HG03103 (cell line): ENCODE measurements around the gene HBEGF.

Experiments used
- ATAC-seq: cut with Tn5 transposase; IDR thresholded peaks from one replicate; pipeline ENCODE4 v1.9.1; 2021; ENCODE audit warnings: low read depth; ENCODE audit not compliant: unreplicated experiment

The HBEGF gene

DNA sequence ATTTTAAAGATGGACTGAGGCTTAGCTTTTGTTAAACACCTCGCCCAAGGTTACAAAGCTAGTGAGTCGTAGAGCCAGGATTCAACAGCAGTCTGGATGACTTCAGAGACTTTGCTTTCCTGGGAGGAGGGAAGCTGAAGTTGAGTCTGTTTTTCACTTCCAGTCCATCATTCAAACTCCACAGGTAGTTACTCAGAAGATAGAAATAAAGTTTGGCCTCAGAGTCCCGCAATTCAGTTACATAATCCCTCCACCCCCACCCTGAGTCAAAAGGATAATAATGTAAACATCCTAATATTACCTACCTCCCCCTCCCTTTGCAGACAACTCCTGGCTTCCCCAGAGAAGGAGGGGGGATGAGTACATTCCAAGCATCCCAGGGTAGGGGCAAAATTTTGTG, 8.1 kb downstream of the HBEGF start:
- no peak for ATAC-seq

DNA sequence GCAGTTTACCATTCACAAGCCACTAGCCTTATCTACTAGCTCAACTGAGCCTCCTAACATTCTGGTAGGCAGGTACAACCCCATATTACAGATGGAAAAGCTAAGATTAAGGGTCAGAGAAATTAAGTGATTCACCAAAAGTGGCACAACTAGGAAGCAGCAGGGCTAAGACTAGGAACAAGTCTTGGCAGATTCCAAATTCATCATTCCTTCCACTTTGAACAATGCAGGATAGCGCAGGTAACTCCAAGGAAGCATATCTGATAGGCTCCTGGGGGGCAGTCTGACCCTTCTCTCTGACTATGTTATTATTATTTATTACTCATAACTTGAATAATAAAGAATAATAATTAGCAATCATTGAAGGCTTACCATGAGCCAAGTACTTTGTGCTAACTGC, 8.5 kb downstream of the HBEGF start:
- no peak for ATAC-seq

DNA sequence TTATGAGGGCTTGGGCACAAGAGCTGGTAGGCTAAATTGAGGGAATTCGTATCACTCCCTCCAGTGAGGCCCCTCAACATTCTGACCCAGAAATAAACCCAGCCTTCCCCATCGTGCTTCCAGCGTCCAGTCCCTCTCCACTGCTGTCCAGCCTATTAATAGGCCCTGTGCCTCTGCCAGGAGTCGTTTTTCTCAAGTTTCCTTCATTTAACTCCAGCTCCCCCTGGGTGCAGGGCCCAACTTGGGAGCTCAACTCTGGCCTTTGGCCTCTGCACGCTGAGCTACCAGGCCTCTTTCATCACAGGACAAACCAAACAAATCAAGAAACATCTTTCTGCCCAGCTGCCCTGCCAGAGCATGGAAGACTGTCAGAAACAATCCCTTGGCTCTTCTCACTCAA, 10.0 kb downstream of the HBEGF start:
- ATAC-seq: no peak

DNA sequence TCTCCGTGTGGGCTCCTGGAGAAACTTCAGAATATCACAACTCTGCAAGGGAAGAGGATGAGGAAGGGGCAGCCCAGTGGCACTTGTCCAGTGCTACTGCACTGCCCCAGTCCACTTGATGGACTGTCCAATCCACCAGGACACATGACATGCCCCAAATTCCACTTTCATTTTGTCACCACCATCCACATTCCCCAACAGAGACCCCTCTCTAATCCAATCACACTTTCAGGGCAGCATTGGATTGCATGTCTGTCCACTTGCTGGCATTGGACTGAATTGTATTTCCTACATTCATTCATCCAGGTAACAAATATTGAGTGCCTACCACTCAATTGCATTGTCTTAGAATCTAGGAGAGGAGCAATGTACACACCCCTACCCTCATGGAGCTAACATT, 14.8 kb downstream of the HBEGF start:
- ATAC-seq: no peak

DNA sequence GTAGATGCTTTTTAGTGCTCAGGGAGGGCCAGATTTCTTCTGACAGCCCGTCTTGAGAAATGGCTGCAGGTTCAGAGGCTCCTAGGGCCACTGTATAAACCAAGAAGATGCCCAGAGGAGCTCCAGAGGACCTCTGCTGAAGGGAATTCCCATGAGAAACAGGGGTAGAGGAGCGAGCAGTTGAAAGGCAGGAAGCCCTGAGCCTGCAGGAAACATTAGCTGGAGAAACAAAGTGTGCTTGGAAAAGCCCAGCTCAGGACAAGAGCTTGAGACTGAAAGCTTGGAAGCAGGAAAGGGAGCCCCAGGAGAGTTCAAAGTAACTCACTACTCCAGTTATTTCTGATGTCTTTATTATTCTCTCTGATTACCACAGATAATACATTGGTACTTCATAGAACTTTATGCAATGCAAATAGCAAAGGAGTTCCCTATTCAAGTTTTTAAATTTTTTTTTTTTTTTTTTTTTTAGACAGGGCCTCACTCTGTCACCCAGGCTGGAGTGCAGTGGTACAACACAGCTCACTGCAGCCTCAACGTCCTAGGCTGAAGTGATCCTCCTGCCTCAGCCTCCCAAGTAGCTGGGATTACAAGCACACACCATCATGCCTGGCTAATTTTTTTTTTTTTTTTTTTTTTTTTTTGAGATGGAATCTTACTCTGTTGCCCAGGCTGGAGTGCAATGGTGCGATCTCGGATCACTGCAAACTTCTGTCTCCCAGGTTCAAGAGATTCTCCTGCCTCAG, 16.5 kb downstream of the HBEGF start:
- no peak for ATAC-seq

DNA sequence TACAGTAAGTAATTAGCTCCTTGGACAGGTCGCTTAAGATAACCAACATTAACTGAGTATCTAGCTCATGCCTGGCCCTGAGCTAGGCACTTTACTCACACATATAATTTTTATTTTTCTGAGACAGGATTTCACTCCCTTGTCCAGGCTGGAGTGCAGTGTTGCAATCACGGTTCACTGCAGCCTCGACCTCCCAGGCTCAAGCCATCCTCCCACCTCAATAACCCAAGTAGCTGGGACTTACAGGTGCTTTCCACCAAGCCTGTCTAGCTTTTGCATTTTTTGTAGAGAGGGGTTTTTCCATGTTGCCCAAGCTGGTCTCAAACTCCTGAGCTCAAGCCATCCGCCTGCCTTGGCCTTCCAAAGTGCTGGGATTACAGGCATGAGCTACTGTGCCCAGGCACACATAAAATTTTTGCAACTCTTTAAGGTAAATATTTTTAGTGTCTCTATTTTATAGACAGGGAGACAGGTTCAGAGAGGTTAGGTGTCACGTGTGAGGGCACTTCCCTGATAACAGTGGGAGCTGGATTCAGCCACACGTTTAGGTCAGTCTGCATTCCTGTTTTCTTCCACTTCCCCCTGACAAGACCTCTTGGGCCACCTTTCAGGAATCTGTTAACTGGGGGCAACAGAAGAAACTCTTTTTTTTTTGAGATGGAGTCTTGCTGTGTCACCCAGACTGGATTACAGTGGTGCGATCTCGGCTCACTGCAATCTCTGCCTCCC, 18.2 kb downstream of the HBEGF start:
- no peak for ATAC-seq

DNA sequence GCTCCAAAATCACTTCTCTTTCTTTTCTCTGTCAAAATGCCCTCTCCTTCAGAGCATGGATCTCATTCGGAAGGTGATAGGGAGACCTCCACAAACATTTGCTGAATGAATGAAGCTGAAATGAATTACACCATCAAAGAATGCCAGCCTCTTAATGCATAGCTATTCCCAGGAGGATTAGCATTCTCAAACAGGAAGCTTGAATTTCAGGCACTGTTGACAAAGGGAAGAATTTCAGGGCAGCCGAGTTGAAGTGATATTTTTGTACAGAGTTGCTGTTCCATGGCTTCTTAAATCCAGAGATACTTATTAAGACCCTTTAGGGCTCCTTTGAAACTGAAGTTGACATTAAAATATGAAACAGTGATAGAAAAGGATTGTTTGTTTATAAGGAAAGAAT, 18.8 kb downstream of the HBEGF start:
- no peak for ATAC-seq

DNA sequence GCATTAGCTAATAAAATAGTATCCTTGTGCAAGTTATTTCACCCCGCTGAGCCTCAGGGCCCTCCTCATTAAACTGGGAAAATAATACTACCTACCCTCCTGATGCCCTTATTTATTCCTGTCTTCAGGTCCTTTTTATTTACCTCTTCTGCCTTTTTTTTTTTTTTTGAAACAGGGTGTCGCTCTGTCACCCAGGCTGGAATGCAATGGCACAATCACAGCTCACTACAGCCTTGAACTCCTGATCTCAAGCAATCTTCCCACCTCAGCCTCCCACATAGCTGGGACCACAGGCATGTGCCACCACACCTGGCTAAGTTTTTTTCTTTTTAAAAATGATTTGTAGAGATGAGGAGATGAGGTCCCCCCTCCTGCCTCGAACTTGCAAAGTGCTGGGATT, 20.9 kb downstream of the HBEGF start:
- no peak for ATAC-seq

DNA sequence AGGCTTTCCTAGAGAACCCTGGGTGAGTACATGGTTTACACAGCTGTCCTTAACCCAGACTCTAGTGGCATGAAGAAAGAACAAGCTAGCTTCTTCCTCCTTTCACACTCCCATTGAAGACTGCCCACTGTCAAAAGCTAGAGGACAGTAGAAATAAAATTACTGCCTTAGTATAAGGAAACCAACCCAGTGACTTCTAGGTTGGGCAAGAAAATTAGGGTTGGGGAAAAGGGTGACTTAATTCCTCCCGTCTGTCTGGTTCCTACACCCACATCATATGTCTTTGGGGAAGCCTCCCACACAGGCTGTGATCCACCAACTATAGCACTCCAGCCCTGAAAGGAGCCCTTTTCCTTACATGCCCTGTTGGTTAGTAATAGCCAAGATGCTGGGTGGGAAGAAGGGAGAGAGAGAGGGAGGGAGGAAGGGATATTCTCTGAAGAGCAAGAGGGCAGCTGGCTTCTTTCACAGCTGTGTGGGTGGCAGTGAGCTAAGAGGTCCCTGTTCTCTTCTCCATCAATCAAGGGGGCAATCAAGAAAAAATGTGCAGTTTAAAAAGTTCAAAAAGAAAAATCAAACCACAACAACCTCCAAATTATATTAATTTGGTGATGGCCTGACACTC, 21.7 kb downstream of the HBEGF start:
- ATAC-seq: no peak

DNA sequence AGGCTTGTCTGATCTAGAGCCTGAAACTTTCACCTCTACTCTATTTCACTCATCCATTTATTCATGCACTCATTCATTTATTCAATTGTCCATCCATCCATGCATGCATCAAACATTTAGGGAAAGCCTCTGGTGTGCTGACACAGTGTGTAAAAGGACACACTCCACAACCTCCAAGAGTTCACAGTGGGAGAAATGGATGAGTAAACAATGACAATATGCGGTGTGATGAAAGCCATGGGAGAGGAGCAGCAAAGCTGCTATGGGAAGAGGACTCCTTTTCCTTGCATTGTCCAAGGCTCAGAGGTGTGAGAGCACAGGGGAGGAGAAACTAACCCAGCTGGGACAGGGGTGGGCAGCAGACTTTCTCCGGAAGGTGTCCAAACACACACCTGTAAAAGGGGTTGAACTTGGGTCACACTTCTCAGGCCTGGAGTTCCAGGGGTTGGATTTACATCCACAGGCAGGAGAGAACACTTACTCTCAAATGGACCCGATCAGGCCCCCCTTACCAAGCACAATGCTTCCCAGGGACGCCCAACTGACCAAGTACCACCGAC, 22.3 kb downstream of the HBEGF start:
- no peak for ATAC-seq

DNA sequence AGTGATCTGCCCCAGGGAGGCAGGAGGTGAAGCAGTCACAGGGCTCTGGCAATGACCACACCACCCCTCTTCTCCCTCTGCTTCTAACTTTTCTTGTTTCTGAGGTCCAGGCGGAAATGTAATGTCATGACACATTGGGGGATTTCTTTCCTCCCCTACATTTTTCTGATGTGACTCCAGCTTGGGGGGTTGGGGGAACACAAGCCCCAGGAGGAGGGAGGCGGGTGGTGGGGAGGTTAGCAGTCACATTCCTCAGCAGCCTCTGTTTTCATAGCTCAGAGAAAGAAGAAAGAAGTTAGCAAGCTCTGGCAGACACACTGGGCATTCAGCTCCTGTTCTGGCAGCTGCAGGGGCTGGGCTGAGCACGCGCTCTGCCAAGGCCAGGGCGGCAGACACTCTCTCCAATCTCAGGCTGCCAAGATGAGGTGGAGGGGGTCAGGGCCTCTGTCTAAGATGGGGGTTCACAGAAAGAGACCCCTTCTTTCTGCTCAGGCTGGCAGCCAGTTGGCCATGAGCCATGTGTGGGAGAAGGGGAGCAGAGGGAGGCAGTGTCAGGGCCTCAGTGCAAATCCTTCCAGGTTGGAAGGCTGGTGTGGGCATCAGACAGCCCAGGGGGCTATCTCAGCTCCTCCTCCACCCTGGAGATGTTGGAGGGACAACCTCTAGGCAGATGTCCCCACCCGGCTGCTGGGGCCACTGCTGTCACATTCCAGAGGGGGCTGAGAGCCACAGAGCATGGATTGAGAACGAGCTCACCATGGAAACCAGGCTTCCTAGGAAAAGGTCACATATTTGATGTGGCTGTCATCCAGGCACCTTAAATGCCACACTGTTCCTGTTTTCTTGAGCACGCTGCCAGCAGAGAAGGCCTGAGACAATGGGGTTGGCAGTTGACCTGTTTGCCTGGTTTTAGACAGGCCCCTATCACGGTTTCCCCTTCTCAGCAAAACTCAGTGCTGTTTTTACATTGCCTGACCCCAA, 23.4 kb downstream of the HBEGF start:
- ATAC-seq: no peak

DNA sequence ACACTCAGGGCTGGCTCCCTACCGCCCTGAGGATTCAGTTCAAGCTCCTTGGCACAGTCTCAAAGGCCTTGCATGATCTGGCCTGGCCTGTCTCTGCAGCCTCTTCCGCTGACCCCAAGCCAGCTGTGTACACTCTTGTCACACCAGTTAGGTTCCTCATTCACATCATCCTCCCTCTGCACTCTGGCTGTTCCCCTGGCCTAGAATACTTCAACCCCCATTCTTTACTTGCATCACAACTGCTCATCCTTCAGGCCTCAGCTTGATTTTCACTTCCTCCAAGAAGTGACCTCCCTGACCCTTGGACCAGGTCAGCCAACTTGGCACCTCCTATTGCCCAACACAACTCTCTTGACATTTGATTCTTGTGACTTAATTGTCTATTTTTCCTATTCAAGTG, 24.6 kb downstream of the HBEGF start:
- no peak for ATAC-seq

DNA sequence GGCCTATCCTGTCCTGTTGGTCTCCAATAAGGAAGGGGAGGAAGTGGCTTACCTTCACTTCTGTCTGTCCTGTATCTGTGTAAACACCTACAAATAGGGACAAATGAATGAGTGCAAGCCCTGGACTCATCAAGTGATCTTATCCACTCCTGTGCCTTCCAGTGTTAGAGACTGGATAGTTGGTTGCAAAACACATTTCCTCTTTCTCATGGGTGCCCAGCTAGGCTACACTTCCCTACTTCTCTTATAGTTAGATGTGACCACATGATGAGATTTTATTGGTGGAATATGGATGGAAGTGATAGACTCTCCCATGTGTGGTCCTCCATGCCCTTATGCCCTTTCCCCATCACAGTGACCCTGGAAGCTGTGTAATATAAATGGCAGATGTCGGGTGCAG, 26.6 kb downstream of the HBEGF start:
- no peak for ATAC-seq

DNA sequence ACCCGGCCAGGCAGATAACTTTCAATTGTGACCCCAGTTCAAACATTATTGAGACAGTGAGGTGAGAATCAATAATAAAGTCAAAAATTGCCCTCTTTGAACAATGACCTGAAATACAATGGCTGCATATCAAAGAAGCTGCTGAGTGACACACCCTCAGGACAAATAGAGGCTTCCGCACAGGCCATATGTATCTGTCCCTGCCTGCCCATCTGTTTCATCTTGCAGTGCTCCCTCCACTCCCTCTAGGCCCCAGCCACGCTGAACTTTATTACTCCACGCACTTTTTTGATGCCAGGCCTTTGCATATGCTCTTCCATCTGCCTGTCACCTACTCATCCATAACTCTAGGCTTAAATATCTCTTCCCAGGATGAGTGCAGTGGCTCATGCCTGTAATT, 27.6 kb downstream of the HBEGF start:
- no peak for ATAC-seq

DNA sequence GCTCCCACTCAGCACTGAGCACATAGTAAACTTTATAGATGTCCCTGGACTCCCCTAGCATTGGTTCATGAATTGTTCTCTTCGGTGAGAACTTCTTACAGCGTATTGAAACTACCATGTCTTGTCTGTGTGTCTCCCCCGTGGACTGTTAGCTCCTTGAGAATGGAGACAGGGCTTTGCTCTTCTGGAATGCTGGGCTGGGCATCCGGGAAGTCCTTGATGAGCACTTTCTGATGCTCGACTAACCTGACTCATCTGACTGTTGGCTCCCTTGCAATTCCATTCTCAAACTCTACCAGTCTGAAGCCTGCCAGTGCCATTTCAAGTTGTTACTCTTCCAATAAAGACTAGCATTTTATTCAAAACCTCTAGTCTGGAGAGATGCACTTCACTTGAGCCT, 28.5 kb downstream of the HBEGF start:
- ATAC-seq: no peak

DNA sequence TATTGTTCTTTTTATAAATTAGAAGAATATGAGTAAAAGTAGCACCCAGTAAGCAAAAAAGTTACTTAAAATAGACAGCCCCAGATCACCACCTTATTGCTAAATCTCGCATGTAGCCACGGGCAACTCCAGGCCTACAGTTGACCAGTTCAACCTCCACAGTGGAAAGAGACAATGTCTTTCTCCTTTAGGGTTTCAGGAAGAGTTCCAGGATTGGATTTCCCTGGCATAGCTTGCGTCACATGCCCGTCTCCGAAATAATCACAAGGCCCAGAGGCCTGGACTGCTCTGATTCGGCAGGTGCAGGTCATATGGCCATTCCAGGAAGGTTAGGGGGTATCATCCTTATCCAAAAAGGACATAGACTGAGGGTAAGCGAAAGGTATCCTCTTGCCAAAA, 33.6 kb downstream of the HBEGF start:
- no peak for ATAC-seq

DNA sequence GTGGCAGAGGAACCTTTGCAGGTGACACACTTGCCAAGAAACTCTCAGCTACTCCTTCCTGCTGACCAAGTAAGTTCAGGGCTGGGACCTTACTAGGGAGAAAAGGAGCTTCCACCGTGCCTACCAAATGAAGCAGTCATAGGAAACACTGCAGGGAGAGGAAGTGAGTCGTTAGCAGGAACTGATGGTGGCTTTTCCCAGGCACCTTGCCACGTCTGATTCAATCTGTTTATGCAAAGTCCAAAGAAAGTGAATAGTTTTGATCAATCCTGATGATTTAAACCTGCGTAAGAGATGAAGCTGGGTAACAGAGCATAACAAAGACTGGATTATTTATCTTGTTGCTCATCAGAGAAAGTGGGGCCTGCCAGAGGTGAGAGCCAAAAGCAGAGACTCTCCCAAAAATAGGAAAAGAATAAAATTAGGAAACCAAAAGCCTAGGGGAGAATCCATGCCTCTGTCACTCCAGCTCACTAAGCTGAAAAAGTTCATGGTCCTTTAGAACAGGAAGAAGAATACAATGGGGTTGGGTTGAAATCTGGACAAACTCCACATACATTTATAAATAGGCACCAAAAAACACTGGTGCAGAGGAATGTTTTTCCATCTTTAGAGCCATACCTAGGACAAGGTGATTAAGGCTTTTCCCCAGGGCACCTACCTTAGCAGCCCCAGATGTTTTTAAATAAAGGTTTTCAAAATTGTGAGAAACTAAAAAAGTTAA, 34.2 kb downstream of the HBEGF start:
- ATAC-seq: no peak

DNA sequence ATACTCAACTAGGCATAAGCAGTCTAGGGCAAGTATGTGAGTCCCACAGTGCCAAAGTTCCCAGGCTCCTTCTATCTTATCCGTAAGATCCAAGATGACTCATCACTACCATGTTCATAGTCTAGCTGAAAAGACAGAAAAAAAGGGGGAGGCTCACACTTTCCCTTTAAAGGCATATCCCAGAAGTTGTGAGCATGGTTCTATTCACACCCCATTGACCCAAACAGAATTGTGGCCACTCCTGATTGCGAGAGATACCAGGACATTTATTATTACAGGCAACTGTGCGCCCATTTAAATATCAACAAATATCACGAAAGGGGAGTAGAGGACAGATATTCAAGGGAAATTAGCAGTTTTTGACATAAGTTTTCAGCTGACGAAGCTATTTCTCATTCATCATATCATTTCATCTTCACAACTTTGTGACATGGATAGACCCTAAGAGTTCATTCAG, 35.4 kb downstream of the HBEGF start:
- no peak for ATAC-seq

DNA sequence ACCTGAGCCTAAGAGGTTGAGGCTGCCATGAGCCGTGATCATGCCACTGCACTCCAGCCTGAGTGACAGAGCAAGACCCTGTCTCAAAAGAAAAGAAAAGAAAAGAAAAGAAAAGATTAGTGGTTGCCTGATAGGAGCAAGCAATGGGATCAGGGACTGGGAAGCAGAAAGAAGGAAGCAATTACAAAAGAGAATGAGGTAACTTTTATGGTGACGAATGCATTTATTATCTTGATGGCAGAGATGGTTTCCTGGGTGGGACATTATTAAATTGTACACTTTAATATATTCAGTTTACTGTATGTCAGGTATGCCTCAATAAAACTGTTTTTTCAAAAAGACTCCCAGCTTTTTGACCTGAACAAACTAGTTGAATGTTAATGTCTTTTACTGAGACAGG, 36.0 kb downstream of the HBEGF start:
- no peak for ATAC-seq
